GM21360 (cell line): Measurements from ENCODE around the gene PSMB3.
A peak's percentile ranks its signal among the peaks of the same experiment; 100 is the strongest.
"Not testable (repeated sequence)": the region's sequence is repeated elsewhere in the genome, so short reads cannot be mapped to it uniquely, and the experiment has no call there.

Source experiments
- ATAC-seq: cut with Tn5 transposase; IDR thresholded peaks from one replicate; pipeline ENCODE4 v1.9.1; 2021; ENCODE audit warnings: mild to moderate bottlenecking, moderate library complexity; ENCODE audit not compliant: unreplicated experiment

Gene PSMB3

GRCh38 chr17:38790148-38790707 is 37.7 kb downstream of the PSMB3 start:
- not testable (repeated sequence) for ATAC-seq

GRCh38 chr17:38791162-38791561 is 38.6 kb downstream of the PSMB3 start:
- no peak for ATAC-seq

- ATAC-seq, result no peak
Measured at GRCh38 chr17:38794221-38794620, 41.7 kb downstream of the PSMB3 start.

- no peak for ATAC-seq
Measured at GRCh38 chr17:38796451-38797157, 44.1 kb downstream of the PSMB3 start.

GRCh38 chr17:38797158-38797490 is 44.6 kb downstream of the PSMB3 start:
- no peak for ATAC-seq

GRCh38 chr17:38797828-38798227 is 45.3 kb downstream of the PSMB3 start:
- no peak for ATAC-seq

GRCh38 chr17:38798614-38799500 is 46.3 kb downstream of the PSMB3 start:
- ATAC-seq, result peak; percentile 22

GRCh38 chr17:38799501-38800236 is 47.1 kb downstream of the PSMB3 start, which contains the start of gene PIP4K2B:
TSS of gene PIP4K2B (minus strand) at chr17:38799556. CDS start at chr17:38799424, 132 bp downstream.
- peak; percentile 77 for ATAC-seq

GRCh38 chr17:38800237-38800760 is 47.8 kb downstream of the PSMB3 start:
- ATAC-seq, result no peak

- ATAC-seq, result no peak
Measured at GRCh38 chr17:38809828-38810227, 57.3 kb downstream of the PSMB3 start.
